SK-N-MC (cell line): Measurements from ENCODE around the gene BCL3.

Experiments
- EZH2 ChIP-seq: fragments of 200-600 bp; sonication (generic); IDR thresholded peaks from one replicate; pipeline ENCODE4 v1.6.1; 2017; ENCODE audit warnings: antibody characterized with exemption
- POLR2AphosphoS5 ChIP-seq: IDR thresholded peaks from 2 replicates; pipeline ENCODE4 v1.6.1; 2012; ENCODE audit warnings: mild to moderate bottlenecking, low read depth, low read length, borderline replicate concordance

DNA sequence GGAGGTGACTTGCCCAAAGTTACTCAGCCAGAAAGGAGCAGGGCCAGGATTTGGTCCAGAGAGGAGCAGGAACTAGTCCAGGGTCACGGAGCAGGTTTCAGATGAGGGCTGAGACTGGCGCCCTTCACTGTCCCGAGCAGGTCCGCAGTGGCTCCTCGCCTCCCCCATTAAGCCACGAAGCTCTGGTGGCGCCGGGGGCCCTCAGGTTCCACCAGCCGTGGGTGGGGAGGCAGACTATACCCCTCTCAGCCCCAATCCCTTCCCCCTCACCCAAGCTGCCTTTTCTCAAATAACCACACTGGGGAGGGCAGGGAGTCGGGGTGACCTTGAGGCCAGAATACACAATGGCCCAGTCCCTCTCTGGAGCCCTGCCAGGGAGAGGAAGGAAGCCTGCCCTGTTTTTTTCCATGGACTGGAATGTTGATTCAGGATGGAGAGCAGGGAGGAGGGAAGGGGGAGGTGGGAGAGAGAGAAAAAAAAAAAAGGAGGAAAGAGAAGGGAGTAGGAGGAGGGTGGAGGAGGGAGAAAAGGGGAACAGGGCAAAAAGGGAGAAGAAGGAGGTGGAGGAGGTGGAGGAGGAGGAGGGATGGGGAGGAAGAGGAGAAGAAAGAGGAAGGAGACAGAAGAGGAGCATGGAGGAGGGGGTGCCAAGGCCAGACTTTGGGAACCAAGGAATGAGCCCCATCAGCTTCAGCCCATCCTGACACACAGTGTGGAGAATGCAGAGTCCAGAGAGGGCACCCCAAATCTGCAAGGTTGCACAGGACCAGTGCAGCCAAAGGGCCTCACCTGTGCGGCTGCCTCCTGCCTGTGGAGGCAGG, 29.9 kb upstream of the BCL3 start:
- TF ChIP-seq EZH2: no peak
- no peak for TF ChIP-seq POLR2AphosphoS5
